Glomerular visceral epithelial cell (primary cell): ENCODE data around the gene SYNGAP1.
"Not testable (repeated sequence)": the region's sequence is repeated elsewhere in the genome, so short reads cannot be mapped to it uniquely, and the experiment has no call there.

Experiments used
- DNase-seq: peaks from one replicate; pipeline ENCODE4 v3.0.0-alpha.2; 2016; ENCODE audit errors: extremely low spot score

Gene SYNGAP1

GRCh38 chr6:33469661-33470060, 49.8 kb downstream of the SYNGAP1 start:
- no peak for DNase-seq

- DNase-seq, result no peak
Measured at GRCh38 chr6:33477864-33478263, 58.0 kb downstream of the SYNGAP1 start.

GRCh38 chr6:33481192-33481591, 61.3 kb downstream of the SYNGAP1 start:
- no peak for DNase-seq

- DNase-seq, result not testable (repeated sequence)
Measured at GRCh38 chr6:33482620-33483019, 62.8 kb downstream of the SYNGAP1 start.

GRCh38 chr6:33483678-33484077, 63.8 kb downstream of the SYNGAP1 start:
- no peak for DNase-seq

GRCh38 chr6:33484673-33485262, 64.9 kb downstream of the SYNGAP1 start:
- DNase-seq, result not testable (repeated sequence)

GRCh38 chr6:33485680-33486079, 65.8 kb downstream of the SYNGAP1 start:
- not testable (repeated sequence) for DNase-seq

- no peak for DNase-seq
Measured at GRCh38 chr6:33488339-33488738, 68.5 kb downstream of the SYNGAP1 start.

- no peak for DNase-seq
Measured at GRCh38 chr6:33490198-33490597, 70.3 kb downstream of the SYNGAP1 start.

GRCh38 chr6:33490621-33491020, 70.8 kb downstream of the SYNGAP1 start:
- no peak for DNase-seq

GRCh38 chr6:33492093-33492492, 72.2 kb downstream of the SYNGAP1 start:
- DNase-seq, result no peak

- no peak for DNase-seq
Measured at GRCh38 chr6:33497157-33497556, 77.3 kb downstream of the SYNGAP1 start.

GRCh38 chr6:33502486-33502885, 82.6 kb downstream of the SYNGAP1 start:
- no peak for DNase-seq

GRCh38 chr6:33504486-33504885, 84.6 kb downstream of the SYNGAP1 start:
- no peak for DNase-seq
